Liver (tissue), 9 donors: ENCODE data around the gene DOCK8. TPM values are rescaled to one million over a fixed set of nuclear protein-coding genes. Genes with fewer than 3 reads are reported as not detected.

Source experiments
- DNase-seq: peaks from one replicate; pipeline ENCODE4 v3.0.0-alpha.2; 2017; ENCODE audit warnings: low spot score
- H3K27ac ChIP-seq, 2 donors: one replicate each; pipeline ENCODE4 v1.7.0; 2013; ENCODE audit warnings: inconsistent platforms in 2 of 2, low read length in 2 of 2, control low read depth in 1 of 2, low read depth in 1 of 2, mild to moderate bottlenecking in 1 of 2
- H3K27me3 ChIP-seq, 4 donors: one replicate each; pipeline versions ENCODE4 v1.6.1 to v1.7.0; 2013; ENCODE audit warnings: low read length in 3 of 4, inconsistent platforms in 1 of 4, mild to moderate bottlenecking in 1 of 4, moderate library complexity in 1 of 4; ENCODE audit not compliant: control insufficient read depth in 4 of 4, insufficient read depth in 4 of 4
- H3K36me3 ChIP-seq, 4 donors: one replicate each; pipeline versions ENCODE4 v1.6.1 to v1.7.0; 2013; ENCODE audit warnings: low read length in 3 of 4, mild to moderate bottlenecking in 3 of 4, low read depth in 1 of 4, moderate library complexity in 1 of 4; ENCODE audit not compliant: control insufficient read depth in 4 of 4, insufficient read depth in 3 of 4
- H3K4me1 ChIP-seq, 4 donors: one replicate each; pipeline versions ENCODE4 v1.6.1 to v1.7.0; 2013; ENCODE audit warnings: low read length in 3 of 4, mild to moderate bottlenecking in 3 of 4, moderate library complexity in 1 of 4; ENCODE audit not compliant: control insufficient read depth in 4 of 4, insufficient read depth in 4 of 4
- H3K4me3 ChIP-seq, 3 donors: one replicate each; pipeline versions ENCODE4 v1.6.1 to v1.7.0; 2013; ENCODE audit warnings: low read length in 3 of 3, control low read depth in 1 of 3, low read depth in 1 of 3, mild to moderate bottlenecking in 1 of 3
- H3K9ac ChIP-seq, 2 donors: one replicate each; pipeline ENCODE4 v1.7.0; 2013; ENCODE audit warnings: low read length in 2 of 2, mild to moderate bottlenecking in 2 of 2, moderate library complexity in 2 of 2, control low read depth in 1 of 2, low read depth in 1 of 2
- H3K9me3 ChIP-seq, 4 donors: one replicate each; pipeline versions ENCODE4 v1.6.1 to v1.7.0; 2013; ENCODE audit warnings: low read length in 3 of 4; ENCODE audit not compliant: control insufficient read depth in 4 of 4
- EGR1 ChIP-seq, 2 donors: IDR thresholded peaks; 2 replicates each; pipeline ENCODE4 v1.6.1; 2016 to 2018; ENCODE audit warnings: antibody characterized with exemption in 2 of 2, low read depth in 2 of 2
- FOXA1 ChIP-seq: IDR thresholded peaks from 2 replicates; pipeline ENCODE4 v1.6.1; 2016; ENCODE audit warnings: antibody characterized with exemption
- FOXA2 ChIP-seq: IDR thresholded peaks from 2 replicates; pipeline ENCODE4 v1.6.1; 2016; ENCODE audit warnings: antibody characterized with exemption
- GABPA ChIP-seq, 2 donors: IDR thresholded peaks in 1 of 2; conservative IDR thresholded peaks in 1 of 2; 2 replicates each; pipeline ENCODE4 v1.6.1; 2016; ENCODE audit warnings: antibody characterized with exemption in 2 of 2, mild to moderate bottlenecking in 1 of 2, moderate library complexity in 1 of 2
- HNF4A ChIP-seq, 2 donors: conservative IDR thresholded peaks; 2 replicates each; pipeline ENCODE4 v1.6.1; 2016; ENCODE audit warnings: antibody characterized with exemption in 2 of 2, mild to moderate bottlenecking in 2 of 2
- HNF4G ChIP-seq: IDR thresholded peaks from 2 replicates; pipeline ENCODE4 v1.6.1; 2016; ENCODE audit warnings: antibody characterized with exemption
- JUND ChIP-seq, 2 donors: IDR thresholded peaks; 2 replicates each; pipeline ENCODE4 v1.6.1; 2016; ENCODE audit warnings: antibody characterized with exemption in 2 of 2
- NR2F2 ChIP-seq: IDR thresholded peaks from 2 replicates; pipeline ENCODE4 v1.6.1; 2016; ENCODE audit warnings: antibody characterized with exemption
- RAD21 ChIP-seq, 2 donors: IDR thresholded peaks; 2 replicates each; pipeline ENCODE4 v1.6.1; 2016; ENCODE audit warnings: antibody characterized with exemption in 2 of 2, mild to moderate bottlenecking in 2 of 2
- RXRA ChIP-seq, 2 donors: IDR thresholded peaks; 2 replicates each; pipeline ENCODE4 v1.6.1; 2017 to 2018; ENCODE audit warnings: antibody characterized with exemption in 2 of 2, mild to moderate bottlenecking in 1 of 2
- SP1 ChIP-seq: IDR thresholded peaks from 2 replicates; pipeline ENCODE4 v1.6.1; 2018; ENCODE audit warnings: antibody characterized with exemption, mild to moderate bottlenecking
- TAF1 ChIP-seq: conservative IDR thresholded peaks from 2 replicates; pipeline ENCODE4 v1.6.1; 2016; ENCODE audit warnings: antibody characterized with exemption, mild to moderate bottlenecking
- YY1 ChIP-seq: IDR thresholded peaks from 2 replicates; pipeline ENCODE4 v1.6.1; 2016; ENCODE audit warnings: antibody characterized with exemption, mild to moderate bottlenecking
- WGBS: extraction: QIAGEN DNeasy Blood & Tissue Kit; methylation state at CpG from one replicate; pipeline ENCODE4 v1.1.7; 2013; 5-methylcytosine and 5-hydroxymethylcytosine counted together
- polyA plus RNA-seq, 2 donors: library from polyadenylated mRNA; stranded (reverse) in 1 of 2; unstranded in 1 of 2; fragments of 200-250 nt in 1 of 2; fragments of >200 nt in 1 of 2; fragmentation: Nextera tagmentation in 1 of 2; extraction: Ambion mirVana in 1 of 2; gene quantifications; one replicate each; pipeline versions ENCODE4 v1.2.1 to v1.2.3, GENCODE V29; 2013 to 2015
- total RNA-seq, 2 donors: library from RNA; depleted of rRNA; stranded (reverse); fragments of >200 nt; gene quantifications; one replicate each; pipeline ENCODE4 v1.2.3, GENCODE V29; 2014
- TF ChIP-seq, protein P1 (sequence below): IDR thresholded peaks from 2 replicates; pipeline ENCODE4 v1.6.1; 2016; ENCODE audit warnings: antibody characterized with exemption
- TF ChIP-seq, protein P2 (sequence below): IDR thresholded peaks from 2 replicates; pipeline ENCODE4 v1.6.1; 2016; ENCODE audit warnings: antibody characterized with exemption
- TF ChIP-seq, protein P3 (sequence below): IDR thresholded peaks from 2 replicates; pipeline ENCODE4 v1.6.1; 2016; ENCODE audit warnings: antibody characterized with exemption
- TF ChIP-seq, protein P4 (sequence below): IDR thresholded peaks from 2 replicates; pipeline ENCODE4 v1.6.1; 2016; ENCODE audit warnings: antibody characterized with exemption, mild to moderate bottlenecking
- TF ChIP-seq, protein P5 (sequence below): fragments of 150-350 bp; IDR thresholded peaks from 2 replicates; pipeline ENCODE4 v1.5.1; 2017; ENCODE audit warnings: improper control_type of control experiment, low read depth, low read length; ENCODE audit not compliant: missing input control
- donor health status: healthy.
- donor health status: healthy.
- donor health status: healthy.
- donor health status: healthy.
- donor health status: healthy.

The DOCK8 gene
- total and polyA plus RNA-seq, 4 donors: 3.8 to 22.6 (median 7.4) TPM

DNA sequence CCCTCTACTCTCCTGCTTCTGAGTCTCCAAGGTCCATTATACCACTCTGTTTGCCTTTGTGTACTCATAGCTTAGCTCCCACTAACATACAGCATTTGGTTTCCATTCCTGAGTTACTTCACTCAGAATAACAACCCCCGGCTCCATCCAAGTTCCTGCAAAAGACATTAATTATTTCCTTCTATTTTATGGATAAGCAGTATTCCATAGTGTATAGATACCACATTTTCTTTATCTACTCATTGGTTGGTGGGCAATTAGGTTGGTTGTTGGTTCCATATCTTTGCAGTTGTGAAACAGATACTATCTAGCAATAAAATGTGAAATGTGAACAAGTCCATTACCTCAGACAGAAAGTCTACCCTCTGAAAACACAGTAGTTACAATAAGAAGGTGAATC lies 110.3 kb downstream of the DOCK8 start:
- Histone ChIP-seq H3K4me3 (no peak overlapping the region), H3K27me3 (no peaks in the 10 kb centered on the region), H3K27ac (no peak overlapping the region), H3K36me3 (peaks cover 0 to 6% (median under 1%) of the 10 kb centered on the region in 4 donors), H3K9ac (no peak overlapping the region), H3K9me3 (no peaks in the 10 kb centered on the region), H3K4me1 (no peaks in the 10 kb centered on the region)
- DNase-seq: no peak
- no peak for TF ChIP-seq SP1
- no peak for TF ChIP-seq HNF4A (conservative IDR thresholded peaks at IDR 0.05)
- no peak for TF ChIP-seq FOXA1
- TF ChIP-seq, protein P1, sequence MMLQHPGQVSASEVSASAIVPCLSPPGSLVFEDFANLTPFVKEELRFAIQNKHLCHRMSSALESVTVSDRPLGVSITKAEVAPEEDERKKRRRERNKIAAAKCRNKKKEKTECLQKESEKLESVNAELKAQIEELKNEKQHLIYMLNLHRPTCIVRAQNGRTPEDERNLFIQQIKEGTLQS: no peak
- TF ChIP-seq TAF1: no peak
- TF ChIP-seq, protein P2, sequence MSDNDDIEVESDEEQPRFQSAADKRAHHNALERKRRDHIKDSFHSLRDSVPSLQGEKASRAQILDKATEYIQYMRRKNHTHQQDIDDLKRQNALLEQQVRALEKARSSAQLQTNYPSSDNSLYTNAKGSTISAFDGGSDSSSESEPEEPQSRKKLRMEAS: no peak
- no peak for TF ChIP-seq FOXA2
- 99% methylated on average over 1 of the region's 1 CpG for WGBS

DNA sequence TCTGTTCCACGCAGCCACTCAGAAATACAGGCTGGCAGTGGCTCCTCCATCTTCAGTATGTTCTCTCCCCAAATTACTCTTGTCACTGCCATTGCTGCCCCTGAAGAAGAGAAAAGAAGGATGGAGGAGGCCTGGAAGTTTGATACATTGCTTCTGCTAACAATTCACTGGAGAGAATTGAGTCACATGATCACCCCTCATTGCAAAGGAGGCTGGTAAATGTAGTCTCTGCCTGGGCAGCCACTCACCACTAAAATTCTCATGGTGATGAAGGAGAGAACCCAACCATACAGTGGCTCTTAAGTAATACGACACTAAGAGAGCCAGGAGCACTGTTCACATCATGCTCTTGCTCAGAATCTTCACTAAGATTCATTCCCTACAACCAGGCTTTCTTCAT lies 112.0 kb downstream of the DOCK8 start:
- TF ChIP-seq YY1 (no peak), HNF4G (no peak), FOXA2 (no peak), HNF4A (conservative IDR thresholded peaks at IDR 0.05) (no peak), RAD21 (IDR thresholded peaks at IDR 0.05) (no peak), TAF1 (no peak), SP1 (no peak), EGR1 (IDR thresholded peaks at IDR 0.05; ENCODE audit: low read depth in 2 of 2) (no peak), FOXA1 (no peak), NR2F2 (no peak), JUND (IDR thresholded peaks at IDR 0.05) (no peak), GABPA (IDR thresholded peaks at IDR 0.05 in 1 of 2, conservative IDR thresholded peaks at IDR 0.05 in 1 of 2) (no peak), RXRA (IDR thresholded peaks at IDR 0.05) (no peak)
- TF ChIP-seq, protein P1: no peak
- TF ChIP-seq, protein P3, sequence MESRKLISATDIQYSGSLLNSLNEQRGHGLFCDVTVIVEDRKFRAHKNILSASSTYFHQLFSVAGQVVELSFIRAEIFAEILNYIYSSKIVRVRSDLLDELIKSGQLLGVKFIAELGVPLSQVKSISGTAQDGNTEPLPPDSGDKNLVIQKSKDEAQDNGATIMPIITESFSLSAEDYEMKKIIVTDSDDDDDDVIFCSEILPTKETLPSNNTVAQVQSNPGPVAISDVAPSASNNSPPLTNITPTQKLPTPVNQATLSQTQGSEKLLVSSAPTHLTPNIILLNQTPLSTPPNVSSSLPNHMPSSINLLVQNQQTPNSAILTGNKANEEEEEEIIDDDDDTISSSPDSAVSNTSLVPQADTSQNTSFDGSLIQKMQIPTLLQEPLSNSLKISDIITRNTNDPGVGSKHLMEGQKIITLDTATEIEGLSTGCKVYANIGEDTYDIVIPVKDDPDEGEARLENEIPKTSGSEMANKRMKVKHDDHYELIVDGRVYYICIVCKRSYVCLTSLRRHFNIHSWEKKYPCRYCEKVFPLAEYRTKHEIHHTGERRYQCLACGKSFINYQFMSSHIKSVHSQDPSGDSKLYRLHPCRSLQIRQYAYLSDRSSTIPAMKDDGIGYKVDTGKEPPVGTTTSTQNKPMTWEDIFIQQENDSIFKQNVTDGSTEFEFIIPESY: no peak
- TF ChIP-seq, protein P4, sequence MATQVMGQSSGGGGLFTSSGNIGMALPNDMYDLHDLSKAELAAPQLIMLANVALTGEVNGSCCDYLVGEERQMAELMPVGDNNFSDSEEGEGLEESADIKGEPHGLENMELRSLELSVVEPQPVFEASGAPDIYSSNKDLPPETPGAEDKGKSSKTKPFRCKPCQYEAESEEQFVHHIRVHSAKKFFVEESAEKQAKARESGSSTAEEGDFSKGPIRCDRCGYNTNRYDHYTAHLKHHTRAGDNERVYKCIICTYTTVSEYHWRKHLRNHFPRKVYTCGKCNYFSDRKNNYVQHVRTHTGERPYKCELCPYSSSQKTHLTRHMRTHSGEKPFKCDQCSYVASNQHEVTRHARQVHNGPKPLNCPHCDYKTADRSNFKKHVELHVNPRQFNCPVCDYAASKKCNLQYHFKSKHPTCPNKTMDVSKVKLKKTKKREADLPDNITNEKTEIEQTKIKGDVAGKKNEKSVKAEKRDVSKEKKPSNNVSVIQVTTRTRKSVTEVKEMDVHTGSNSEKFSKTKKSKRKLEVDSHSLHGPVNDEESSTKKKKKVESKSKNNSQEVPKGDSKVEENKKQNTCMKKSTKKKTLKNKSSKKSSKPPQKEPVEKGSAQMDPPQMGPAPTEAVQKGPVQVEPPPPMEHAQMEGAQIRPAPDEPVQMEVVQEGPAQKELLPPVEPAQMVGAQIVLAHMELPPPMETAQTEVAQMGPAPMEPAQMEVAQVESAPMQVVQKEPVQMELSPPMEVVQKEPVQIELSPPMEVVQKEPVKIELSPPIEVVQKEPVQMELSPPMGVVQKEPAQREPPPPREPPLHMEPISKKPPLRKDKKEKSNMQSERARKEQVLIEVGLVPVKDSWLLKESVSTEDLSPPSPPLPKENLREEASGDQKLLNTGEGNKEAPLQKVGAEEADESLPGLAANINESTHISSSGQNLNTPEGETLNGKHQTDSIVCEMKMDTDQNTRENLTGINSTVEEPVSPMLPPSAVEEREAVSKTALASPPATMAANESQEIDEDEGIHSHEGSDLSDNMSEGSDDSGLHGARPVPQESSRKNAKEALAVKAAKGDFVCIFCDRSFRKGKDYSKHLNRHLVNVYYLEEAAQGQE: no peak
- TF ChIP-seq, protein P5, sequence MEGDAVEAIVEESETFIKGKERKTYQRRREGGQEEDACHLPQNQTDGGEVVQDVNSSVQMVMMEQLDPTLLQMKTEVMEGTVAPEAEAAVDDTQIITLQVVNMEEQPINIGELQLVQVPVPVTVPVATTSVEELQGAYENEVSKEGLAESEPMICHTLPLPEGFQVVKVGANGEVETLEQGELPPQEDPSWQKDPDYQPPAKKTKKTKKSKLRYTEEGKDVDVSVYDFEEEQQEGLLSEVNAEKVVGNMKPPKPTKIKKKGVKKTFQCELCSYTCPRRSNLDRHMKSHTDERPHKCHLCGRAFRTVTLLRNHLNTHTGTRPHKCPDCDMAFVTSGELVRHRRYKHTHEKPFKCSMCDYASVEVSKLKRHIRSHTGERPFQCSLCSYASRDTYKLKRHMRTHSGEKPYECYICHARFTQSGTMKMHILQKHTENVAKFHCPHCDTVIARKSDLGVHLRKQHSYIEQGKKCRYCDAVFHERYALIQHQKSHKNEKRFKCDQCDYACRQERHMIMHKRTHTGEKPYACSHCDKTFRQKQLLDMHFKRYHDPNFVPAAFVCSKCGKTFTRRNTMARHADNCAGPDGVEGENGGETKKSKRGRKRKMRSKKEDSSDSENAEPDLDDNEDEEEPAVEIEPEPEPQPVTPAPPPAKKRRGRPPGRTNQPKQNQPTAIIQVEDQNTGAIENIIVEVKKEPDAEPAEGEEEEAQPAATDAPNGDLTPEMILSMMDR: no peak
- TF ChIP-seq, protein P2: no peak
- DNase-seq: no peak
- Histone ChIP-seq H3K4me3 (no peak overlapping the region), H3K36me3 (peaks cover 0 to 6% (median under 1%) of the 10 kb centered on the region in 4 donors), H3K4me1 (no peaks in the 10 kb centered on the region), H3K27ac (no peak overlapping the region), H3K27me3 (no peaks in the 10 kb centered on the region), H3K9ac (no peak overlapping the region), H3K9me3 (no peaks in the 10 kb centered on the region)
- WGBS: 94% methylated on average over 2 of the region's 2 CpGs
